Measurements from ENCODE around the gene PANX1.
"Not testable (repeated sequence)": the region's sequence is repeated elsewhere in the genome, so short reads cannot be mapped to it uniquely, and the experiment has no call there.

The PANX1 gene

GRCh38 chr11:94149431-94150017 lies 20.9 kb downstream of the PANX1 start:
- in situ Hi-C loops (cut with HindIII; ENCODE audit: low sequenced_read_pairs): no loop called here

GRCh38 chr11:94150056-94150455 lies 21.4 kb downstream of the PANX1 start:
- in situ Hi-C loops (cut with HindIII; ENCODE audit: low sequenced_read_pairs): no loop called here

GRCh38 chr11:94150704-94151685 lies 22.4 kb downstream of the PANX1 start:
- in situ Hi-C loops (cut with HindIII; ENCODE audit: low sequenced_read_pairs): no loop called here

GRCh38 chr11:94151903-94152677 lies 23.4 kb downstream of the PANX1 start:
- in situ Hi-C loops (cut with HindIII; ENCODE audit: low sequenced_read_pairs): no loop called here

GRCh38 chr11:94152678-94153065 lies 24.0 kb downstream of the PANX1 start:
- in situ Hi-C loops (cut with HindIII; ENCODE audit: low sequenced_read_pairs): no loop called here

GRCh38 chr11:94153320-94153719 lies 24.7 kb downstream of the PANX1 start:
- in situ Hi-C loops (cut with HindIII; ENCODE audit: low sequenced_read_pairs): no loop called here

GRCh38 chr11:94154095-94154856 lies 25.6 kb downstream of the PANX1 start:
- in situ Hi-C loops (cut with HindIII; ENCODE audit: low sequenced_read_pairs): no loop called here

GRCh38 chr11:94157339-94157738 lies 28.7 kb downstream of the PANX1 start:
- in situ Hi-C loops (cut with HindIII; ENCODE audit: low sequenced_read_pairs): not testable (repeated sequence)

GRCh38 chr11:94168882-94169281 lies 40.2 kb downstream of the PANX1 start:
- in situ Hi-C loops (cut with HindIII; ENCODE audit: low sequenced_read_pairs): no loop called here

GRCh38 chr11:94169516-94169915 lies 40.9 kb downstream of the PANX1 start:
- in situ Hi-C loops (cut with HindIII; ENCODE audit: low sequenced_read_pairs): no loop called here

- in situ Hi-C loops (cut with HindIII; ENCODE audit: low sequenced_read_pairs): loop anchor here (5.0 kb wide), 1 partner anchor 262 kb away; no protein-coding TSS in a partner anchor
Observed at GRCh38 chr11:94169930-94170545, 41.4 kb downstream of the PANX1 start.

GRCh38 chr11:94170953-94171352 lies 42.3 kb downstream of the PANX1 start:
- in situ Hi-C loops (cut with HindIII; ENCODE audit: low sequenced_read_pairs): loop anchor here (5.0 kb wide), 1 partner anchor 261 kb away; no protein-coding TSS in a partner anchor

- in situ Hi-C loops (cut with HindIII; ENCODE audit: low sequenced_read_pairs): loop anchor here (5.0 kb wide), 1 partner anchor 260 kb away; no protein-coding TSS in a partner anchor
Observed at GRCh38 chr11:94171693-94172440, 43.2 kb downstream of the PANX1 start.

- in situ Hi-C loops (cut with HindIII; ENCODE audit: low sequenced_read_pairs): no loop called here
Observed at GRCh38 chr11:94175535-94175934, 46.9 kb downstream of the PANX1 start.

- in situ Hi-C loops (cut with HindIII; ENCODE audit: low sequenced_read_pairs): no loop called here
Observed at GRCh38 chr11:94178331-94178730, 49.7 kb downstream of the PANX1 start.

GRCh38 chr11:94179696-94180095 lies 51.1 kb downstream of the PANX1 start:
- in situ Hi-C loops (cut with HindIII; ENCODE audit: low sequenced_read_pairs): loop anchor here (10.0 kb wide), 1 partner anchor 265 kb away; no protein-coding TSS in a partner anchor

- in situ Hi-C loops (cut with HindIII; ENCODE audit: low sequenced_read_pairs): loop anchor here (10.0 kb wide), 1 partner anchor 267 kb away; no protein-coding TSS in a partner anchor
Observed at GRCh38 chr11:94181526-94181925, 52.9 kb downstream of the PANX1 start.

- in situ Hi-C loops (cut with HindIII; ENCODE audit: low sequenced_read_pairs): loop anchor here (10.0 kb wide), 1 partner anchor 267 kb away; no protein-coding TSS in a partner anchor
Observed at GRCh38 chr11:94181943-94182342, 53.3 kb downstream of the PANX1 start.

All from endothelial cell of hepatic sinusoid (primary cell).